Aorta (tissue), 5 donors: ENCODE measurements around the gene GAGE10. TPM values are rescaled to one million over a fixed set of nuclear protein-coding genes. Genes with fewer than 3 reads are reported as not detected.
A peak's percentile ranks its signal among the peaks of the same experiment; 100 is the strongest.

Experiments
- ATAC-seq: fragments of 200-7000 bp; cut with Tn5 transposase; one replicate; pipeline ENCODE4 v1.9.1; 2022; ENCODE audit warnings: moderate library complexity; ENCODE audit not compliant: low FRiP score
- DNase-seq, 2 donors: peaks; one replicate each; pipeline ENCODE4 v3.0.0-alpha.2; 2020
- H3K27ac ChIP-seq, 2 donors: one replicate each; pipeline ENCODE4 v1.5.1; 2013; ENCODE audit warnings: low read length in 2 of 2, mild to moderate bottlenecking in 2 of 2, moderate library complexity in 2 of 2, control low read depth in 1 of 2, inconsistent platforms in 1 of 2, low read depth in 1 of 2
- H3K27me3 ChIP-seq, 2 donors: one replicate each; pipeline ENCODE4 v1.6.1; 2013; ENCODE audit warnings: control low read depth in 1 of 2, low read length in 1 of 2, mild to moderate bottlenecking in 1 of 2, moderate library complexity in 1 of 2; ENCODE audit not compliant: insufficient read depth in 2 of 2, control insufficient read depth in 1 of 2
- H3K36me3 ChIP-seq, 2 donors: one replicate each; pipeline ENCODE4 v1.6.1; 2013; ENCODE audit warnings: control low read depth in 1 of 2, low read length in 1 of 2, mild to moderate bottlenecking in 1 of 2; ENCODE audit not compliant: insufficient read depth in 2 of 2, control insufficient read depth in 1 of 2
- H3K4me1 ChIP-seq, 2 donors: one replicate each; pipeline ENCODE4 v1.6.1; 2013; ENCODE audit warnings: low read length in 2 of 2, control low read depth in 1 of 2, mild to moderate bottlenecking in 1 of 2, moderate library complexity in 1 of 2; ENCODE audit not compliant: insufficient read depth in 2 of 2, control insufficient read depth in 1 of 2
- H3K4me3 ChIP-seq, 2 donors: one replicate each; pipeline ENCODE4 v1.5.1; 2013; ENCODE audit warnings: low read length in 2 of 2, control low read depth in 1 of 2, mild to moderate bottlenecking in 1 of 2
- H3K9me3 ChIP-seq: one replicate; pipeline ENCODE4 v1.6.1; 2013; ENCODE audit warnings: mild to moderate bottlenecking, low read length; ENCODE audit not compliant: control insufficient read depth
- WGBS, 2 donors: extraction: QIAGEN DNeasy Blood & Tissue Kit; methylation state at CpG; one replicate each; pipeline ENCODE4 v1.1.7; 2013; 5-methylcytosine and 5-hydroxymethylcytosine counted together
- intact Hi-C, 2 donors: fragments of 100-400 bp; cut with DNase I; formaldehyde crosslinking; loops; one replicate each; pipeline versions ENCODE4 v1.14.2 to v1.15.0; 2022
- long read RNA-seq, 2 donors: library from polyadenylated mRNA; unstranded; transcript quantifications; one replicate each; pipeline ENCODE4 v2.0.0, GENCODE V29; 2020 to 2021
- polyA plus RNA-seq, 2 donors: library from polyadenylated mRNA; stranded (reverse); fragments of 200-250 nt; gene quantifications; one replicate each; pipeline ENCODE4 v1.2.3, GENCODE V29; 2013
- total RNA-seq, 2 donors: library from RNA; stranded (reverse); fragmentation: NEBNext Ultra II Directional; extraction: Animal tissue kit (Norgen Biotek cat#: 25700); gene quantifications; one replicate each; pipeline ENCODE4 v1.2.1, GENCODE V29; 2021
- donor health status: healthy with polysubstance abuse.
- donor health status: Bipolar disorder and iron deficiency.
- donor health status: DM: no; HTN: no; CAD: no.
- donor health status: DM: no; HTN: no; CAD: no.
- donor health status: DM: yes; HTN: yes; CAD: no.

The GAGE10 gene
- total RNA-seq (not detected), polyA plus RNA-seq (not detected)
- long read RNA-seq, donor 1, result 0 reads
- long read RNA-seq, donor 2, result 0 reads

DNA sequence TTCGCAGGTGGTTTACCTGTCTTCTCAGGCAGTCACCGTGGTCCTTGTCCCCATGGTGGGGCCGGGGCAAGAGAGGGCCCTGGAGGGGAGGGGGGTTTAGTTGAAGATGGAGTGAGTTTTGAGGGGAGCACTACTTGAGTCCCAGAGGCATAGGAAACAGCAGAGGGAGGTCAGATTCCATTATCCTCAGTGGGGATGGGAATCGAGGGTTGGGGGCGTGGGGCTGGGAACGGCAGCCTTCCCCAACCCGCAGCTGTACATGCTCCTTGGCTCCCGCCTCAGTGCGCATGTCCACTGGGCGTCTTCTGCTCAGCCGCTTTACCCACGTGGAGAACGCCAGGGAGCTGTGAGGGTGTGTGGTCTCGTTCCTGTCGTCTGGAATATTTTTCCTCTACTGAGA is at the start of gene GAGE10:
Gene GAGE10 (plus strand): TSS at position 301 of the 400 bp plus-strand sequence. CDS start 1,214 bp downstream, outside the sequence.
- Histone ChIP-seq H3K4me3 (no peak within 1 kb of the TSS), H3K4me1 (no peaks in the 10 kb centered on the region), H3K27me3 (no peaks in the 10 kb centered on the region), H3K27ac (no peak within 1 kb of the TSS), H3K9me3 (no peaks in the 10 kb centered on the region), H3K36me3 (no peaks in the 10 kb centered on the region)
- WGBS, 2 donors, result 79 to 82% methylated on average over 14 to 15 of the region's 15 CpGs
- DNase-seq (no peak), ATAC-seq (no peak)
- intact Hi-C loops, result no loop called here

GRCh38 chrX:49254639-49255038 is 48.8 kb upstream of the GAGE10 start:
- WGBS, 2 donors, result 83 to 87% methylated on average over 7 of the region's 7 CpGs
- H3K4me1 ChIP-seq, result no peaks in the 10 kb centered on the region
- no peaks in the 10 kb centered on the region for H3K27me3 ChIP-seq
- no peaks in the 10 kb centered on the region for H3K9me3 ChIP-seq
- ATAC-seq (no peak), DNase-seq (no peak)
- no peaks in the 10 kb centered on the region for H3K36me3 ChIP-seq
- no peak overlapping the region for H3K4me3 ChIP-seq
- H3K27ac ChIP-seq, result no peak overlapping the region
- intact Hi-C loops, result no loop called here

- no peak overlapping the region for H3K27ac ChIP-seq
- H3K4me3 ChIP-seq, result no peak overlapping the region
- no peak for DNase-seq
- ATAC-seq, result no peak
- H3K27me3 ChIP-seq, result no peaks in the 10 kb centered on the region
- WGBS, 2 donors, result 71 to 81% methylated on average over 8 to 9 of the region's 9 CpGs
- H3K36me3 ChIP-seq, result no peaks in the 10 kb centered on the region
- H3K4me1 ChIP-seq, result no peaks in the 10 kb centered on the region
- no peaks in the 10 kb centered on the region for H3K9me3 ChIP-seq
- intact Hi-C loops, result no loop called here
Measured at GRCh38 chrX:49256268-49256995, 47.0 kb upstream of the GAGE10 start.

- 78 to 84% methylated on average over 14 of the region's 14 CpGs for WGBS, 2 donors
- Histone ChIP-seq H3K9me3 (no peaks in the 10 kb centered on the region), H3K36me3 (no peaks in the 10 kb centered on the region), H3K4me1 (no peaks in the 10 kb centered on the region), H3K27ac (no peak overlapping the region), H3K27me3 (no peaks in the 10 kb centered on the region), H3K4me3 (no peak overlapping the region)
- intact Hi-C loops, result no loop called here
- ATAC-seq (no peak), DNase-seq (no peak)
Measured at GRCh38 chrX:49257074-49257790, 46.2 kb upstream of the GAGE10 start.

DNA sequence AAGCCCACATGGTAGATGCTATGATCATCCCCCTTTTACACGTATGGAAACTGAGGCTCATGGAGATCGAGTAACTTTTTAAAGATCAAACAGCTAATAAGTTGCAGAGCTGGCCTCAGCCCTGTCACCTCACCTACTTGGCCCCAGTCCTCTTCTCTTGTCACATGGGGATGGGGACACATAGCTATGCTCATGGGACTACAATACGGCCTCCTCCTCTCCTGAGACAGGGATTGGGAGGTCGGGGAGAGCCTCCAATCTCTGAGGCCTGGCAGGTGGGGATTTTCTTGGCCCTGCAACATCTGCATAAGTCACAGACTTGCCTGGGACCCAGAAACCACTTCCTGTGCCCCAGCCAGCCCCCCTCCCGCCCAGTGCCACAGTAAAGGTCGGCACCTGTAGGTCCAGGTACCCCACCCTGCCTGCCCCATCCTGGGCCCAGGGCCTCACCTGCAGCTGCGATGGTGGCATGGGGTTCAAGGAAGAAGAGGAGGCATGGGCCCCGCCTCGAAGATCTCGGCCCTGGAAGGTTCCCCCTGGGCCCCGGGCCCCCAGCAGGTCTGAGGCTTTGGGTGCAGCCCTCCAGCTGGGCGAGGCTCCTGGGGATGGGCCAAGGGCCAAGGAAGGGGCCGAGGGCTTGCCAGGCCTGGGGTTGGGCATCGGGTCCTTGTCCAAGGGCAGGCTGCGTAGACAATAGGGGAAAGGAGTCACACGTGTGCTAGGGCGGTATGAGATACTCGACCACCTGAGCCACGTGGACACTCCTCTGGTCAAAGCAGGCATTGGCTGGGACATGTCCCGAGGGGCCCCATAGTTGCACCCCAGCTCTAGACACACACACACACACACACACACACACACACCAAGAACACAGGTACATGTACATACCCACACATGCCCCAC is 45.3 kb upstream of the GAGE10 start:
- Histone ChIP-seq H3K27ac (no peak overlapping the region), H3K4me1 (no peaks in the 10 kb centered on the region), H3K36me3 (no peaks in the 10 kb centered on the region), H3K4me3 (no peak overlapping the region), H3K27me3 (no peaks in the 10 kb centered on the region), H3K9me3 (no peaks in the 10 kb centered on the region)
- ATAC-seq, result peak; percentile 11
- DNase-seq, result no peak
- 73 to 81% methylated on average over 19 to 20 of the region's 20 CpGs for WGBS, 2 donors
- intact Hi-C loops, result no loop called here

- ATAC-seq, result no peak
- H3K27ac ChIP-seq, result no peak overlapping the region
- H3K4me3 ChIP-seq, result no peak overlapping the region
- DNase-seq, result no peak
- no peaks in the 10 kb centered on the region for H3K4me1 ChIP-seq
- H3K27me3 ChIP-seq, result no peaks in the 10 kb centered on the region
- H3K36me3 ChIP-seq, result no peaks in the 10 kb centered on the region
- 82 to 84% methylated on average over 5 of the region's 5 CpGs for WGBS, 2 donors
- intact Hi-C loops, result no loop called here
- no peaks in the 10 kb centered on the region for H3K9me3 ChIP-seq
Measured at GRCh38 chrX:49258749-49259124, 44.7 kb upstream of the GAGE10 start.

DNA sequence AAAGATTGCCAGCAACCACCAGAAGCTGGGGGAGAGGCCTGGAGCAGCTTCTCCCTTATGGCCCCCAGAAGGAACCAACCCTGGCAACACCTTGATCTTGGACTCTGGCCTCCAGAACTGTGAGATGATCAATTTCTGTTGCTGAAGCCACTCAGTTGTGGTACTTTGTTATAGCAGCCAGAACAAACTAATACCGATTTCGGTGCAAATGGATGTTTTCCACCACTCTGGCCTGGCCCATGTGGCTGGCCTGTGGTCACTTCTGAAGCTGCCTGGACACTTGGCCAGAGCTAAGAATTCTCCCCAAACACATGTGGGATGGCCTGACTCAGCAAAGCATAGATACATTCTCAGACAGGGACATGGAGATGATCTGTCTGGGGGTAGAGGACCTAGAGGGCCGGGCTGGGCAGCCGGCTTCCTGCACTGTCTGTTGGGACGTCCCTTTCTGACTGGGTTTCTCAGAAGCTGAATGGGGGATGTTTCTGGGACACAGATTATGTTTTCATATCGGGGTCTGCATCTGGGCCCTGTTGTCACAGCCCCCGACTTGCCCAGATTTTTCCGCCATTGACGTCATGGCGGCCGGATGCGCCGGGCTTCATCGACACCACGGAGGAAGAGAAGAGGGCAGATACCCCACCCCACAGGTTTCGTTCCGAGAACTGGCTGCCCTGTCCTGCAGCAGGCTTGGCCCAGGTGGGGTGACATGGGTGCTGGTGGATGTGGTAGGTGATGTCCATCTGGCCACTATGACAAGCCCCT is 43.0 kb upstream of the GAGE10 start:
- Histone ChIP-seq H3K27me3 (no peaks in the 10 kb centered on the region), H3K36me3 (no peaks in the 10 kb centered on the region), H3K4me3 (no peak overlapping the region), H3K27ac (no peak overlapping the region), H3K4me1 (no peaks in the 10 kb centered on the region), H3K9me3 (no peaks in the 10 kb centered on the region)
- intact Hi-C loops, result no loop called here
- ATAC-seq (no peak), DNase-seq (peak in 1 of 2 donors; percentile 61)
- 88 to 94% methylated on average over 17 of the region's 17 CpGs for WGBS, 2 donors

DNA sequence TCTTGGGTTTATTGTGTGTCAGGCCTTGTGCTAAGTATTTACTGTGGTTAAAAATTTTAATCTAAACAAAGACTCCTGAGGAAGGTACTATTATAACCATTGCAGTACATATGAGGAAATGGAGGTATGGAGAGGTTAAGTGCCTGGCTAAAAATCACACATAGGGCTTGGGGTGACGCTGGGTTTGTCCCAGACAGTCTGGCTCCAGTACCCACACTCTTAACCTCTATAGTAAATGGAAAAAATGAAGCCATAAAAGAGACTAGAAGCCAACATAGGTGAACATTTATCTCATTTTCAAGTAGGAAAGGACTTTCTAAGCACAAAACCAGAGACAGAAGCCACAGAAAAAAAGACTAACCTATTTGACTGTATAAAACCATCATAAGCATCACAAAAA is 40.8 kb upstream of the GAGE10 start:
- intact Hi-C loops, result no loop called here
- H3K4me1 ChIP-seq, result no peaks in the 10 kb centered on the region
- 57 to 77% methylated on average over 1 of the region's 1 CpG for WGBS, 2 donors

More for the DNA sequence above, 40.8 kb upstream of the GAGE10 start:
- ATAC-seq, result no peak
- no peak overlapping the region for H3K27ac ChIP-seq
- H3K9me3 ChIP-seq, result no peaks in the 10 kb centered on the region
- no peaks in the 10 kb centered on the region for H3K27me3 ChIP-seq
- H3K36me3 ChIP-seq, result no peaks in the 10 kb centered on the region
- no peak overlapping the region for H3K4me3 ChIP-seq
- DNase-seq, result no peak
